Neural progenitor cell (in vitro differentiated cells): ENCODE measurements around the gene PCNT.

Experiments
- CTCF ChIP-seq: fragments of 200-600 bp; sonication (generic); IDR thresholded peaks from 2 replicates; pipeline ENCODE4 v1.5.1; 2017; ENCODE audit warnings: antibody characterized with exemption, mild to moderate bottlenecking
- EZH2 ChIP-seq: fragments of 200-600 bp; sonication (generic); IDR thresholded peaks from 2 replicates; pipeline ENCODE4 v1.6.1; 2017; ENCODE audit warnings: antibody characterized with exemption, mild to moderate bottlenecking, moderate library complexity
- EZH2phosphoT487 ChIP-seq: fragments of 200-600 bp; sonication (generic); IDR thresholded peaks from 2 replicates; pipeline ENCODE4 v1.6.1; 2017; ENCODE audit warnings: antibody characterized with exemption

GRCh38 chr21:46480466-46480865, 156.5 kb downstream of the PCNT start:
- TF ChIP-seq CTCF: no peak
- no peak for TF ChIP-seq EZH2phosphoT487
- TF ChIP-seq EZH2: no peak
